GM23338 (cell line): ENCODE results near the gene PDK3. TPM values are rescaled to one million over a fixed set of nuclear protein-coding genes. Genes with fewer than 3 reads are reported as not detected.

ENCODE experiments used
- ATAC-seq: fragments of 200-7000 bp; cut with Tn5 transposase; 3 replicates; pipeline ENCODE4 v1.9.1; 2020
- DNase-seq: peaks from one replicate; pipeline ENCODE4 v3.0.0-alpha.2; 2015; ENCODE audit warnings: low spot score
- H2AFZ ChIP-seq: fragments of 200-600 bp; sonication (generic); 2 replicates; pipeline ENCODE4 v1.8.0; 2016; ENCODE audit warnings: antibody characterized with exemption, mild to moderate bottlenecking, moderate library complexity
- H3F3A ChIP-seq: fragments of 200-600 bp; sonication (generic); replicated peaks from 2 replicates; pipeline ENCODE4 v1.8.0; 2017; ENCODE audit warnings: antibody characterized with exemption, mixed run types, low read depth
- H3K27ac ChIP-seq: fragments of 200-600 bp; sonication (generic); 2 replicates; pipeline ENCODE4 v1.6.1; 2016; ENCODE audit warnings: low read depth
- H3K27me3 ChIP-seq: fragments of 200-600 bp; sonication (generic); 2 replicates; pipeline ENCODE4 v1.8.0; 2016; ENCODE audit warnings: mild to moderate bottlenecking, mixed run types, moderate library complexity; ENCODE audit not compliant: insufficient read depth
- H3K36me3 ChIP-seq: fragments of 200-600 bp; sonication (generic); 2 replicates; pipeline ENCODE4 v1.8.0; 2016; ENCODE audit warnings: mild to moderate bottlenecking; ENCODE audit not compliant: insufficient read depth
- H3K4me1 ChIP-seq: fragments of 200-600 bp; sonication (generic); 2 replicates; pipeline ENCODE4 v1.8.0; 2016; ENCODE audit warnings: mild to moderate bottlenecking, moderate library complexity; ENCODE audit not compliant: insufficient read depth
- H3K4me2 ChIP-seq: fragments of 200-600 bp; sonication (generic); 2 replicates; pipeline ENCODE4 v1.7.1; 2017; ENCODE audit warnings: mixed run types
- H3K4me3 ChIP-seq: fragments of 200-600 bp; sonication (generic); 2 replicates; pipeline ENCODE4 v1.6.1; 2016; ENCODE audit warnings: mixed run types
- H3K79me2 ChIP-seq: fragments of 200-600 bp; sonication (generic); replicated peaks from 2 replicates; pipeline ENCODE4 v1.8.0; 2017; ENCODE audit warnings: mild to moderate bottlenecking; ENCODE audit not compliant: insufficient read depth
- H3K9me2 ChIP-seq: fragments of 200-600 bp; sonication (generic); 2 replicates; pipeline ENCODE4 v1.8.0; 2017; ENCODE audit not compliant: insufficient read depth
- H4K20me1 ChIP-seq: fragments of 200-600 bp; sonication (generic); replicated peaks from 2 replicates; pipeline ENCODE4 v1.8.0; 2017; ENCODE audit warnings: mild to moderate bottlenecking; ENCODE audit not compliant: insufficient read depth
- H3K27ac Mint-ChIP-seq: 2 replicates; pipeline ENCODE4 v1.8.0; 2020; ENCODE audit warnings: inconsistent platforms, mild to moderate bottlenecking, moderate library complexity, mixed read lengths
- H3K27me3 Mint-ChIP-seq: 3 replicates; pipeline ENCODE4 v1.8.0; 2022; ENCODE audit warnings: low read depth, mild to moderate bottlenecking, moderate library complexity, mixed read lengths, inconsistent platforms; ENCODE audit not compliant: insufficient read depth, poor library complexity
- H3K36me3 Mint-ChIP-seq: 3 replicates; pipeline ENCODE4 v1.8.0; 2021; ENCODE audit warnings: low read depth, mild to moderate bottlenecking, inconsistent platforms, moderate library complexity, mixed read lengths
- H3K4me1 Mint-ChIP-seq: 3 replicates; pipeline ENCODE4 v1.8.0; 2020; ENCODE audit warnings: mild to moderate bottlenecking, inconsistent platforms, mixed read lengths
- H3K4me3 Mint-ChIP-seq: 3 replicates; pipeline ENCODE4 v1.8.0; 2021; ENCODE audit warnings: moderate library complexity, mild to moderate bottlenecking, inconsistent platforms, mixed read lengths
- H3K9me3 Mint-ChIP-seq: 3 replicates; pipeline ENCODE4 v1.8.0; 2020; ENCODE audit warnings: moderate library complexity, mild to moderate bottlenecking, inconsistent platforms, mixed read lengths
- CREB1 ChIP-seq: fragments of 250-450 bp; sonication (Bioruptor Pico); IDR thresholded peaks from 2 replicates; pipeline ENCODE4 v1.5.0; 2020; ENCODE audit warnings: low read depth, mild to moderate bottlenecking, moderate library complexity
- ETS1 ChIP-seq: IDR thresholded peaks from 2 replicates; pipeline ENCODE4 v1.6.1; 2016; ENCODE audit warnings: antibody characterized with exemption
- EZH2 ChIP-seq: fragments of 200-600 bp; sonication (generic); IDR thresholded peaks from one replicate; pipeline ENCODE4 v1.8.0; 2017; ENCODE audit warnings: antibody characterized with exemption, mild to moderate bottlenecking, low read depth; ENCODE audit not compliant: unreplicated experiment
- EZH2phosphoT487 ChIP-seq: fragments of 200-600 bp; sonication (generic); IDR thresholded peaks from one replicate; pipeline ENCODE4 v1.8.1; 2018; ENCODE audit warnings: antibody characterized with exemption; ENCODE audit not compliant: unreplicated experiment
- JUNB ChIP-seq: IDR thresholded peaks from one replicate; pipeline ENCODE4 v1.6.1; 2016; ENCODE audit warnings: antibody characterized with exemption; ENCODE audit not compliant: unreplicated experiment
- NANOG ChIP-seq: IDR thresholded peaks from 2 replicates; pipeline ENCODE4 v1.6.1; 2016; ENCODE audit warnings: antibody characterized with exemption, borderline replicate concordance
- POLR2AphosphoS5 ChIP-seq: IDR thresholded peaks from 2 replicates; pipeline ENCODE4 v1.6.1; 2016; ENCODE audit warnings: antibody characterized with exemption, low read depth
- REST ChIP-seq: IDR thresholded peaks from one replicate; pipeline ENCODE4 v1.6.1; 2018; ENCODE audit warnings: antibody characterized with exemption; ENCODE audit not compliant: unreplicated experiment
- STAT1 ChIP-seq: IDR thresholded peaks from one replicate; pipeline ENCODE4 v1.6.1; 2016; ENCODE audit warnings: antibody characterized with exemption; ENCODE audit not compliant: unreplicated experiment
- ZNF114 ChIP-seq: fragments of 250-450 bp; sonication (Bioruptor Pico); IDR thresholded peaks from 2 replicates; pipeline ENCODE4 v1.5.0; 2020; ENCODE audit warnings: mild to moderate bottlenecking, moderate library complexity
- polyA plus RNA-seq: library from polyadenylated mRNA; unstranded; fragments of >200 nt; fragmentation: Nextera tagmentation; extraction: Ambion mirVana; gene quantifications from 2 replicates; pipeline ENCODE4 v1.2.1, GENCODE V29; 2016
- total RNA-seq: library from RNA; depleted of rRNA; stranded (reverse); fragments of >200 nt; shearing (Covaris generic); gene quantifications from 2 replicates; pipeline ENCODE4 v1.2.3, GENCODE V29; 2014
- TF ChIP-seq, protein P1 (sequence below): fragments of 250-450 bp; sonication (Bioruptor Pico); IDR thresholded peaks from 2 replicates; pipeline ENCODE4 v1.5.0; 2020; ENCODE audit warnings: mild to moderate bottlenecking, moderate library complexity
- TF ChIP-seq, protein P2 (sequence below), 2 experiments: fragments of 200-600 bp in 1 of 2; sonication (generic) in 1 of 2; conservative IDR thresholded peaks; 2 replicates each; pipeline versions ENCODE4 v1.5.1 to v1.6.1; 2016 to 2017; ENCODE audit warnings: antibody characterized with exemption in 2 of 2, low read depth in 2 of 2, mild to moderate bottlenecking in 2 of 2, moderate library complexity in 1 of 2

Gene PDK3
- total and polyA plus RNA-seq, 2 experiments from 2014 or later = 35.7 to 51.2 TPM

GRCh38 chrX:24443918-24444317 is 21.2 kb upstream of the PDK3 start:
- ATAC-seq (no peak), DNase-seq (no peak)
- Histone ChIP-seq H3K4me3 (no peak overlapping the region), H3K27ac (no peak overlapping the region), H4K20me1 (no peaks in the 10 kb centered on the region), H3K36me3 (no peaks in the 10 kb centered on the region), H3K79me2 (no peaks in the 10 kb centered on the region), H3K4me1 (no peaks in the 10 kb centered on the region), H3F3A (no peaks in the 10 kb centered on the region), H2AFZ (no peak overlapping the region), H3K9me2 (no peaks in the 10 kb centered on the region), H3K27me3 (no peaks in the 10 kb centered on the region), H3K4me2 (no peak overlapping the region)
- TF ChIP-seq, protein P1, sequence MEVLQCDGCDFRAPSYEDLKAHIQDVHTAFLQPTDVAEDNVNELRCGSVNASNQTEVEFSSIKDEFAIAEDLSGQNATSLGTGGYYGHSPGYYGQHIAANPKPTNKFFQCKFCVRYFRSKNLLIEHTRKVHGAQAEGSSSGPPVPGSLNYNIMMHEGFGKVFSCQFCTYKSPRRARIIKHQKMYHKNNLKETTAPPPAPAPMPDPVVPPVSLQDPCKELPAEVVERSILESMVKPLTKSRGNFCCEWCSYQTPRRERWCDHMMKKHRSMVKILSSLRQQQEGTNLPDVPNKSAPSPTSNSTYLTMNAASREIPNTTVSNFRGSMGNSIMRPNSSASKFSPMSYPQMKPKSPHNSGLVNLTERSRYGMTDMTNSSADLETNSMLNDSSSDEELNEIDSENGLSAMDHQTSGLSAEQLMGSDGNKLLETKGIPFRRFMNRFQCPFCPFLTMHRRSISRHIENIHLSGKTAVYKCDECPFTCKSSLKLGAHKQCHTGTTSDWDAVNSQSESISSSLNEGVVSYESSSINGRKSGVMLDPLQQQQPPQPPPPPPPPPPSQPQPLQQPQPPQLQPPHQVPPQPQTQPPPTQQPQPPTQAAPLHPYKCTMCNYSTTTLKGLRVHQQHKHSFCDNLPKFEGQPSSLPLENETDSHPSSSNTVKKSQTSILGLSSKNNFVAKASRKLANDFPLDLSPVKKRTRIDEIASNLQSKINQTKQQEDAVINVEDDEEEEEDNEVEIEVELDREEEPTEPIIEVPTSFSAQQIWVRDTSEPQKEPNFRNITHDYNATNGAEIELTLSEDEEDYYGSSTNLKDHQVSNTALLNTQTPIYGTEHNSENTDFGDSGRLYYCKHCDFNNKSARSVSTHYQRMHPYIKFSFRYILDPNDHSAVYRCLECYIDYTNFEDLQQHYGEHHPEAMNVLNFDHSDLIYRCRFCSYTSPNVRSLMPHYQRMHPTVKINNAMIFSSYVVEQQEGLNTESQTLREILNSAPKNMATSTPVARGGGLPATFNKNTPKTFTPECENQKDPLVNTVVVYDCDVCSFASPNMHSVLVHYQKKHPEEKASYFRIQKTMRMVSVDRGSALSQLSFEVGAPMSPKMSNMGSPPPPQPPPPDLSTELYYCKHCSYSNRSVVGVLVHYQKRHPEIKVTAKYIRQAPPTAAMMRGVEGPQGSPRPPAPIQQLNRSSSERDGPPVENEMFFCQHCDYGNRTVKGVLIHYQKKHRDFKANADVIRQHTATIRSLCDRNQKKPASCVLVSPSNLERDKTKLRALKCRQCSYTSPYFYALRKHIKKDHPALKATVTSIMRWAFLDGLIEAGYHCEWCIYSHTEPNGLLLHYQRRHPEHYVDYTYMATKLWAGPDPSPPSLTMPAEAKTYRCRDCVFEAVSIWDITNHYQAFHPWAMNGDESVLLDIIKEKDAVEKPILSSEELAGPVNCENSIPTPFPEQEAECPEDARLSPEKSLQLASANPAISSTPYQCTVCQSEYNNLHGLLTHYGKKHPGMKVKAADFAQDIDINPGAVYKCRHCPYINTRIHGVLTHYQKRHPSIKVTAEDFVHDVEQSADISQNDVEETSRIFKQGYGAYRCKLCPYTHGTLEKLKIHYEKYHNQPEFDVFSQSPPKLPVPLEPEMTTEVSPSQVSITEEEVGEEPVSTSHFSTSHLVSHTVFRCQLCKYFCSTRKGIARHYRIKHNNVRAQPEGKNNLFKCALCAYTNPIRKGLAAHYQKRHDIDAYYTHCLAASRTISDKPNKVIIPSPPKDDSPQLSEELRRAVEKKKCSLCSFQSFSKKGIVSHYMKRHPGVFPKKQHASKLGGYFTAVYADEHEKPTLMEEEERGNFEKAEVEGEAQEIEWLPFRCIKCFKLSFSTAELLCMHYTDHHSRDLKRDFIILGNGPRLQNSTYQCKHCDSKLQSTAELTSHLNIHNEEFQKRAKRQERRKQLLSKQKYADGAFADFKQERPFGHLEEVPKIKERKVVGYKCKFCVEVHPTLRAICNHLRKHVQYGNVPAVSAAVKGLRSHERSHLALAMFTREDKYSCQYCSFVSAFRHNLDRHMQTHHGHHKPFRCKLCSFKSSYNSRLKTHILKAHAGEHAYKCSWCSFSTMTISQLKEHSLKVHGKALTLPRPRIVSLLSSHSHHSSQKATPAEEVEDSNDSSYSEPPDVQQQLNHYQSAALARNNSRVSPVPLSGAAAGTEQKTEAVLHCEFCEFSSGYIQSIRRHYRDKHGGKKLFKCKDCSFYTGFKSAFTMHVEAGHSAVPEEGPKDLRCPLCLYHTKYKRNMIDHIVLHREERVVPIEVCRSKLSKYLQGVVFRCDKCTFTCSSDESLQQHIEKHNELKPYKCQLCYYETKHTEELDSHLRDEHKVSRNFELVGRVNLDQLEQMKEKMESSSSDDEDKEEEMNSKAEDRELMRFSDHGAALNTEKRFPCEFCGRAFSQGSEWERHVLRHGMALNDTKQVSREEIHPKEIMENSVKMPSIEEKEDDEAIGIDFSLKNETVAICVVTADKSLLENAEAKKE (CRISPR knock-in tag) = no peak
- TF ChIP-seq ETS1 (no peak), ZNF114 (no peak), STAT1 (no peak), POLR2AphosphoS5 (no peak), CREB1 (CRISPR knock-in tag) (no peak), EZH2 (no peak), EZH2phosphoT487 (no peak), JUNB (no peak), REST (no peak), NANOG (no peak)
- TF ChIP-seq, protein P2, sequence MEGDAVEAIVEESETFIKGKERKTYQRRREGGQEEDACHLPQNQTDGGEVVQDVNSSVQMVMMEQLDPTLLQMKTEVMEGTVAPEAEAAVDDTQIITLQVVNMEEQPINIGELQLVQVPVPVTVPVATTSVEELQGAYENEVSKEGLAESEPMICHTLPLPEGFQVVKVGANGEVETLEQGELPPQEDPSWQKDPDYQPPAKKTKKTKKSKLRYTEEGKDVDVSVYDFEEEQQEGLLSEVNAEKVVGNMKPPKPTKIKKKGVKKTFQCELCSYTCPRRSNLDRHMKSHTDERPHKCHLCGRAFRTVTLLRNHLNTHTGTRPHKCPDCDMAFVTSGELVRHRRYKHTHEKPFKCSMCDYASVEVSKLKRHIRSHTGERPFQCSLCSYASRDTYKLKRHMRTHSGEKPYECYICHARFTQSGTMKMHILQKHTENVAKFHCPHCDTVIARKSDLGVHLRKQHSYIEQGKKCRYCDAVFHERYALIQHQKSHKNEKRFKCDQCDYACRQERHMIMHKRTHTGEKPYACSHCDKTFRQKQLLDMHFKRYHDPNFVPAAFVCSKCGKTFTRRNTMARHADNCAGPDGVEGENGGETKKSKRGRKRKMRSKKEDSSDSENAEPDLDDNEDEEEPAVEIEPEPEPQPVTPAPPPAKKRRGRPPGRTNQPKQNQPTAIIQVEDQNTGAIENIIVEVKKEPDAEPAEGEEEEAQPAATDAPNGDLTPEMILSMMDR (conservative IDR thresholded peaks at IDR 0.05; ENCODE audit: low read depth in 2 of 2) = no peak
- H3K9me3 Mint-ChIP-seq = peaks cover 5% of the 10 kb centered on the region; the same call in 2 of the 3 replicates
- no peak overlapping the region for H3K4me3 Mint-ChIP-seq
- no peak overlapping the region for H3K27ac Mint-ChIP-seq
- peaks cover 5% of the 10 kb centered on the region; the same call in 1 of the 3 replicates for H3K36me3 Mint-ChIP-seq
- no peaks in the 10 kb centered on the region for H3K4me1 Mint-ChIP-seq
- H3K27me3 Mint-ChIP-seq = peaks cover 1% of the 10 kb centered on the region
